ENCODE measurements around the gene PTPRN2. TPM values are rescaled to one million over a fixed set of nuclear protein-coding genes. Genes with fewer than 3 reads are reported as not detected.

The PTPRN2 gene
- total and polyA plus RNA-seq, 2 of the 13 experiments (the other 11 are each of a cell fraction or from before 2014, with no cell fraction given), result 2.5 to 24.2 TPM

- no TSS peak for BruUV-seq (replicated peaks)
- H3K27ac ChIP-seq (ENCODE audit: extremely low read length, insufficient read depth, low read length), result no peak overlapping the region
- intact Hi-C loops (cut with micrococcal nuclease; ENCODE audit: unreplicated experiment), result no loop called here
- ATAC-seq (peak; percentile 15; the same call in 1 of the 3 replicates), FAIRE-seq (no peak), DNase-seq (ENCODE audit: low spot score) (no peak)
- H3K79me2 ChIP-seq (ENCODE audit: insufficient read depth, low read length), result no peaks in the 10 kb centered on the region
- peaks cover 10% of the 10 kb centered on the region; the same call in 1 of the 2 replicates for H4K20me1 ChIP-seq (ENCODE audit: insufficient read depth, low read length)
- no peaks in the 10 kb centered on the region for H3K4me1 ChIP-seq (ENCODE audit: insufficient read depth, low read length)
- POLR2A ChIA-PET, result no interaction called here
- H3K9me3 ChIP-seq (ENCODE audit: low read length), result no peaks in the 10 kb centered on the region
- no peak overlapping the region for H3K4me2 ChIP-seq (ENCODE audit: low read depth, low read length)
- no peak overlapping the region for H3K9ac ChIP-seq (ENCODE audit: insufficient read depth, low read depth, low read length)
- in situ Hi-C loops (cut with HindIII; ENCODE audit: extremely low pct_ligation_motif_present, low pct_unique_long_range_greater_than_20kb), result no loop called here
- no peak overlapping the region for H3K4me3 ChIP-seq (replicated peaks in 1 of 3; ENCODE audit: insufficient read depth in 1 of 3, low read depth in 2 of 3, low read length in 3 of 3)
- CTCF ChIA-PET (ENCODE audit: low intra/inter-chr PET ratio, low total read pairs), result no interaction called here
- WGBS (ENCODE audit: low lambda C conversion rate), result 48% methylated on average over 13 of the region's 26 CpGs
- H2AFZ ChIP-seq (ENCODE audit: low read length), result no peak overlapping the region
- peaks cover 2 to 54% of the 10 kb centered on the region in 2 experiments; a peak in 4 of 5 replicates for H3K27me3 ChIP-seq (ENCODE audit: control insufficient read depth in 1 of 2, insufficient read depth in 2 of 2, low read length in 2 of 2)
- TF ChIP-seq CENPT (CRISPR knock-in tag; IDR thresholded peaks at IDR 0.05; ENCODE audit: low read depth) (no peak), IRF1 (CRISPR knock-in tag; IDR thresholded peaks at IDR 0.05; ENCODE audit: low read depth) (no peak), ZNF678 (CRISPR knock-in tag; IDR thresholded peaks at IDR 0.05) (no peak), SMYD3 (CRISPR knock-in tag; IDR thresholded peaks at IDR 0.05) (no peak), RAD51 (IDR thresholded peaks at IDR 0.05; ENCODE audit: borderline replicate concordance) (no peak), ZMYM2 (CRISPR knock-in tag; IDR thresholded peaks at IDR 0.05) (no peak), MEIS1 (CRISPR knock-in tag; IDR thresholded peaks at IDR 0.05; ENCODE audit: borderline replicate concordance) (no peak), SNAPC2 (CRISPR knock-in tag; IDR thresholded peaks at IDR 0.05) (no peak), KAT8 (CRISPR knock-in tag; IDR thresholded peaks at IDR 0.05) (no peak), ZNF660 (CRISPR knock-in tag; IDR thresholded peaks at IDR 0.05; ENCODE audit: borderline replicate concordance, low read depth) (no peak)
- no peaks in the 10 kb centered on the region for H3K36me3 ChIP-seq (replicated peaks in 1 of 2; ENCODE audit: control insufficient read depth in 1 of 2, insufficient read depth in 2 of 2, low read length in 2 of 2)
Measured at GRCh38 chr7:157709531-157710251, 877.9 kb downstream of the PTPRN2 start.
